CD4-positive, alpha-beta T cell treated with Interleukin-21 for 1 hour (primary cell): ENCODE results near the gene ACKR4.
A peak's percentile ranks its signal among the peaks of the same experiment; 100 is the strongest.
"Not testable (repeated sequence)": the region's sequence is repeated elsewhere in the genome, so short reads cannot be mapped to it uniquely, and the experiment has no call there.

ENCODE experiments used
- DNase-seq: peaks from one replicate; pipeline ENCODE4 v3.0.0-alpha.2; 2020

Gene ACKR4

GRCh38 chr3:132595014-132595413, 2.1 kb upstream of the ACKR4 start:
- DNase-seq, result no peak

GRCh38 chr3:132596326-132596725, 744 bp upstream of the ACKR4 start:
- no peak for DNase-seq

GRCh38 chr3:132597660-132598059, 590 bp downstream of the ACKR4 start:
- no peak for DNase-seq

GRCh38 chr3:132598181-132598580, 1.1 kb downstream of the ACKR4 start:
- no peak for DNase-seq

GRCh38 chr3:132600614-132601013, 3.5 kb downstream of the ACKR4 start:
- DNase-seq, result not testable (repeated sequence)

GRCh38 chr3:132605374-132605792, 8.3 kb downstream of the ACKR4 start:
- DNase-seq, result no peak

GRCh38 chr3:132606085-132606484, 9.0 kb downstream of the ACKR4 start:
- DNase-seq, result no peak

- DNase-seq, result not testable (repeated sequence)
These were observed 9.6 kb downstream of the ACKR4 start for GRCh38 chr3:132606620-132607019.

GRCh38 chr3:132615301-132615700, 18.2 kb downstream of the ACKR4 start:
- DNase-seq, result not testable (repeated sequence)

GRCh38 chr3:132615881-132616280, 18.8 kb downstream of the ACKR4 start:
- DNase-seq, result no peak

GRCh38 chr3:132616780-132617179, 19.7 kb downstream of the ACKR4 start:
- DNase-seq, result no peak

GRCh38 chr3:132622148-132622547, 25.1 kb downstream of the ACKR4 start:
- DNase-seq, result no peak

GRCh38 chr3:132622761-132623160, 25.7 kb downstream of the ACKR4 start:
- DNase-seq, result no peak

GRCh38 chr3:132623646-132624045, 26.6 kb downstream of the ACKR4 start:
- DNase-seq, result no peak

- DNase-seq, result no peak
These were observed 27.7 kb downstream of the ACKR4 start for GRCh38 chr3:132624790-132625189.

GRCh38 chr3:132625613-132626012, 28.5 kb downstream of the ACKR4 start:
- DNase-seq, result no peak

GRCh38 chr3:132626955-132627354, 29.9 kb downstream of the ACKR4 start:
- no peak for DNase-seq

GRCh38 chr3:132628157-132628556, 31.1 kb downstream of the ACKR4 start:
- DNase-seq, result no peak

GRCh38 chr3:132629928-132630327, 32.9 kb downstream of the ACKR4 start:
- no peak for DNase-seq

GRCh38 chr3:132630612-132631011, 33.5 kb downstream of the ACKR4 start:
- DNase-seq, result no peak

GRCh38 chr3:132635052-132635451, 38.0 kb downstream of the ACKR4 start:
- DNase-seq, result no peak

- no peak for DNase-seq
These were observed 40.5 kb downstream of the ACKR4 start for GRCh38 chr3:132637590-132637989.

- no peak for DNase-seq
These were observed 41.6 kb downstream of the ACKR4 start for GRCh38 chr3:132638706-132639105.

- DNase-seq, result not testable (repeated sequence)
These were observed 44.4 kb downstream of the ACKR4 start for GRCh38 chr3:132641427-132641826.

GRCh38 chr3:132641837-132642538, 44.9 kb downstream of the ACKR4 start:
- DNase-seq, result peak; percentile 35
